Loucy (cell line): ENCODE results near the gene FOS.

ENCODE experiments used
- CTCF ChIP-seq: fragments of 200-600 bp; sonication (generic); conservative IDR thresholded peaks from 2 replicates; pipeline ENCODE4 v1.5.1; 2014; ENCODE audit warnings: mild to moderate bottlenecking, antibody characterized with exemption, low read length
- EZH2phosphoT487 ChIP-seq: fragments of 200-600 bp; IDR thresholded peaks from 2 replicates; pipeline ENCODE4 v1.6.1; 2018; ENCODE audit warnings: antibody characterized with exemption, mild to moderate bottlenecking, moderate library complexity, borderline replicate concordance

DNA sequence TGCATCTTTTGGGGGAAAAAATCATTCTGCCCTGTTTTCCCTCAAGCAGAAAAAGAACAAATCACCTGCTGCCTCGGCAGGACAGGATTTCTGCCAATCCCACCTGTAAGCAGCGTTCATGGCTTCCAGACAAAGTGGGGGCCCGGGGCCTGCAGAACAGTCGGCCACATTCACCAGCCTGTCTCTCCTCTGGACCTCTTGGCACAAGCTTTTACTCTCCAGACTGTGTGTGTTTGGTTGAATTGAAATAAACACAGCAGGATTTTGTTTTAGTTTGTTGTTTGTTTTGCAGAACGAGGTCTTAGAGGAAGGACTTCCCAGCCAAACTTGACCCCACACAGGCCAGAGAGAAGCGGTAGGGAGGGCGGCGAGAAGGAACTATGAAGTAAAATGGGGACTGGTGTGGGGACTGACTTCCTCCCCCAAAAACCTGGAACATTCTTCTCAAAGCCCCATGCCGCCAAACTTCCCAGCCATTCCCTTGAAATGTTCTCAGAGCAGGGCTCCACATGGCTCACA, 41.7 kb upstream of the FOS start:
- TF ChIP-seq EZH2phosphoT487: no peak
- TF ChIP-seq CTCF: no peak
